Hematopoietic multipotent progenitor cell treated with erythropoietin and hydrocortisone succinate and interleukin-3 and kit ligand, for 17 days (in vitro differentiated cells): ENCODE data around the gene CEP112.

ENCODE experiments used
- DNase-seq: peaks from one replicate; pipeline ENCODE4 v3.0.0-alpha.2; 2015; ENCODE audit warnings: low spot score

Gene CEP112

GRCh38 chr17:66076546-66077190 lies 115.3 kb downstream of the CEP112 start:
- DNase-seq = no peak

- DNase-seq = no peak
These were observed 118.5 kb downstream of the CEP112 start for GRCh38 chr17:66073384-66073783.

GRCh38 chr17:66063686-66064085 lies 128.2 kb downstream of the CEP112 start:
- no peak for DNase-seq

- no peak for DNase-seq
These were observed 135.8 kb downstream of the CEP112 start for GRCh38 chr17:66056148-66056547.

- no peak for DNase-seq
These were observed 137.7 kb downstream of the CEP112 start for GRCh38 chr17:66054242-66054641.

GRCh38 chr17:66044083-66044482 lies 147.8 kb downstream of the CEP112 start:
- DNase-seq = no peak

GRCh38 chr17:66043419-66043818 lies 148.5 kb downstream of the CEP112 start:
- DNase-seq = no peak

GRCh38 chr17:66040402-66040801 lies 151.5 kb downstream of the CEP112 start:
- DNase-seq = no peak

- no peak for DNase-seq
These were observed 153.8 kb downstream of the CEP112 start for GRCh38 chr17:66038125-66038524.

- no peak for DNase-seq
These were observed 154.7 kb downstream of the CEP112 start for GRCh38 chr17:66037221-66037620.

GRCh38 chr17:66032082-66032712 lies 159.7 kb downstream of the CEP112 start:
- no peak for DNase-seq

- no peak for DNase-seq
These were observed 166.4 kb downstream of the CEP112 start for GRCh38 chr17:66025551-66025950.

- no peak for DNase-seq
These were observed 170.2 kb downstream of the CEP112 start for GRCh38 chr17:66021757-66022156.

GRCh38 chr17:66018786-66019185 lies 173.1 kb downstream of the CEP112 start:
- no peak for DNase-seq

GRCh38 chr17:66016231-66016630 lies 175.7 kb downstream of the CEP112 start:
- no peak for DNase-seq

- no peak for DNase-seq
These were observed 183.3 kb downstream of the CEP112 start for GRCh38 chr17:66008680-66009079.

GRCh38 chr17:66006654-66007053 lies 185.3 kb downstream of the CEP112 start:
- DNase-seq = no peak

GRCh38 chr17:66002812-66003211 lies 189.1 kb downstream of the CEP112 start:
- no peak for DNase-seq

GRCh38 chr17:66002063-66002585 lies 189.8 kb downstream of the CEP112 start:
- no peak for DNase-seq

- DNase-seq = no peak
These were observed 191.7 kb downstream of the CEP112 start for GRCh38 chr17:66000216-66000615.

- DNase-seq = no peak
These were observed 193.3 kb downstream of the CEP112 start for GRCh38 chr17:65998675-65999074.

GRCh38 chr17:65994679-65995078 lies 197.3 kb downstream of the CEP112 start:
- DNase-seq = no peak

GRCh38 chr17:65994114-65994513 lies 197.8 kb downstream of the CEP112 start:
- DNase-seq = no peak

GRCh38 chr17:65990593-65990992 lies 201.3 kb downstream of the CEP112 start:
- DNase-seq = no peak
